ENCODE measurements around the gene KLF5.

GRCh38 chr13:73035660-73036059, 23.1 kb upstream of the KLF5 start:
- no peak for TF ChIP-seq EZH2 (IDR thresholded peaks at IDR 0.05; ENCODE audit: insufficient read depth, low read length)
- TF ChIP-seq CTCF (IDR thresholded peaks at IDR 0.05; ENCODE audit: insufficient read depth, low read depth, low read length) = no peak

Data from astrocyte (in vitro differentiated cells and primary cell).